GM19099 (cell line): ENCODE results near the gene CCM2.

Experiments
- POLR2A ChIP-seq: IDR thresholded peaks from 3 replicates; pipeline ENCODE4 v1.6.1; 2011; ENCODE audit warnings: low read depth; ENCODE audit not compliant: insufficient read length; ENCODE audit errors: extremely low read depth

Gene CCM2

GRCh38 chr7:45031829-45032228, 31.8 kb downstream of the CCM2 start:
- no peak for TF ChIP-seq POLR2A

GRCh38 chr7:45032421-45032820, 32.4 kb downstream of the CCM2 start:
- TF ChIP-seq POLR2A: no peak

- no peak for TF ChIP-seq POLR2A
These were observed 33.4 kb downstream of the CCM2 start for GRCh38 chr7:45033261-45033930.

- TF ChIP-seq POLR2A: no peak
These were observed 33.9 kb downstream of the CCM2 start for GRCh38 chr7:45033931-45034290.

DNA sequence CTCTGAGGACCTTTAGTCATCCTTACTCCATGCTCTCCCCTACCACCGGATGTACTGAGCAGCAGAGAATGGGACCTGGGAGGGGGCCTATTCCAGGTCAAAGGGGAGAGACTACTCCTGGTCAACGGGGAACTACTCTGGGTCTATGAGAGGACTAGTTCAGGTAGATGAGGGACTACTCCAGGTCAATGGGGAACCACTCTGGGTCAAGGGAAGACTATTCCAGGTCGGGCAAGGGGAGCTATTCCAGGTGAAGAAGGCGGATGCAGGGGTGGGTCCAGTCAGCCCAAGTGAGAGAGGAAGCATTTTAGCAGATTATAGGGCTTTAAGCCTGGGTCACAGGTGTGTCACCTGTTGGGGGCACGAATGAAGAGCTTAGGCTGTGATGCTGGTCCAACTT, 35.4 kb downstream of the CCM2 start:
- no peak for TF ChIP-seq POLR2A

GRCh38 chr7:45035893-45036292, 35.9 kb downstream of the CCM2 start:
- no peak for TF ChIP-seq POLR2A

DNA sequence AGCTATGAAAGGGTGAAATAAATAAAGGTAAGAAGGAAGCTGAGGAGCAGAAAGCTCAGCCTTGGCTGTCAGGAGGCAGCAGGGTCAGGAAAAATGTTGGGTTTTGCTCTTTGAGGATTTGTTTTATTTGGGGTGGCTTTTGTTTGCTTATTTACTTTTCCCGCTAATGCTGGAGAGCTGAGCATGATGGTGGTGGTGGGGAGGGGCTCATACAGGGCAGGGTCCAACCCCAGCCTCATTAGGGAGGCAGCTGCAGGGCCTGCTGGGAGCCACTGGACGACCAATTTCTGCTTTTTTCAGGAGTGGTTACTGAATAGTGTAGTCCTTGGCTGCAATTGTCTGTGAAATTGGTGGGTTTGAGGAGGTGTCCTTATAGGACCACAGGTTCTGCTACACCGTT, 36.3 kb downstream of the CCM2 start:
- TF ChIP-seq POLR2A: no peak

DNA sequence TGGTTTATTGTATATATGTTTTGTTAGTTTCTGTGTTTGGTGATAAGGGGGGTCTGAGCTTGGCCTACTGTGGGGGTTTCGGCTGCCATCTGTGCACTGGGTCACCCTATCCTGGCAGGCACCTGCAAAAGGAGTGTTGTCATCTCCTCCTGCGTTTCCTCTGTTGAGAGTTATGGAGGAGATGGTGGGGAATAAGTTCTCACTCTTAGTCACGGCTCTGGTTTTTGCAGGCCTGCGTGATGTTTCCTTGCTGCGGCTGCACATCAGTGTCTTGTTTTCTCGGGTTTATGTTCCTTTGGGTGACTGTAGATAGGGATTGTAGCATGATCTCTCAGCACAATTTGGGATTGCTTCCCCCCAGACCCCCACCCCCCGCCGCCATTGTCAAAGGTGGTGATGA, 36.8 kb downstream of the CCM2 start:
- no peak for TF ChIP-seq POLR2A

DNA sequence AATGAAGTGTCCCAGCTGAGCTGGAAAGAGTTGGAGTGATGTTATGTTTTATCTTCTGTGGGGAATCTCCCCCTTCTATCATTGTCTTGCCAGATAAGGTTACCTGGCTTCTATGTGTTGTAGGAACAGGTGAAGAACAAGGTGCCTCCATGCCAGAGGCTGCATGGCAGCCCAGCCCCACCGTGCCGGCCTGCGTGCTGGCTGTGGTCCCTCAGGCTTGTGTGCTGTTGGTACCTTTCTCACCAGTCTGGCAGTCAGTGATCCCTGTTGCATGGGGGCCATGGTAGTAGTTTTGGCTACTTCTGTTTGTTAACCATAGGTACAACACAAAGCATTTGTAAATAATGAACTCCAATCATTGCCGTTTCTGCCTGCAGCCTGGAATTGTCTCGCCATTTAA, 37.9 kb downstream of the CCM2 start:
- no peak for TF ChIP-seq POLR2A

- TF ChIP-seq POLR2A: no peak
These were observed 39.1 kb downstream of the CCM2 start for GRCh38 chr7:45039106-45039505.

DNA sequence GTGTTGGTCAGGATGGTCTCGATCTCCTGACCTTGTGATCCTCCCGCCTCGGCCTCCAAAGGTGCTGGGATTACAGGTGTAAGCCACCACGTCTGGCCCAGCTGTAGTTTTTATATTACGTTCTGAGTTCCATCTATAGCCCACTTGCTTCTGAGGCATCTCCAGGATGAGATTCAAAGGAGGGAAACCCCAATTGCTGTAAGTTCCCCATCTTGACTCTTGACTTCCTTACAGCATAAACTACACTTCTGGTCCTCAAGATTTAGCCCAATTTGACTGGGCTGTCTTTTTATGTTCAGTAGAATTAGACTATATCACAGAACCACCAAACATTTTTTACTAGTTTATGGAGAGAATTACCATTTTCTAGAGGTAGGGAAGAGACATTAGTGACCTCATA, 44.3 kb downstream of the CCM2 start:
- no peak for TF ChIP-seq POLR2A

- TF ChIP-seq POLR2A: no peak
These were observed 48.7 kb downstream of the CCM2 start for GRCh38 chr7:45048748-45049147.

- TF ChIP-seq POLR2A: no peak
These were observed 50.2 kb downstream of the CCM2 start for GRCh38 chr7:45050198-45050597.

- TF ChIP-seq POLR2A: no peak
These were observed 52.0 kb downstream of the CCM2 start for GRCh38 chr7:45052011-45052410.

GRCh38 chr7:45053401-45053800, 53.4 kb downstream of the CCM2 start:
- TF ChIP-seq POLR2A: no peak

- TF ChIP-seq POLR2A: no peak
These were observed 53.9 kb downstream of the CCM2 start for GRCh38 chr7:45053941-45054340.

DNA sequence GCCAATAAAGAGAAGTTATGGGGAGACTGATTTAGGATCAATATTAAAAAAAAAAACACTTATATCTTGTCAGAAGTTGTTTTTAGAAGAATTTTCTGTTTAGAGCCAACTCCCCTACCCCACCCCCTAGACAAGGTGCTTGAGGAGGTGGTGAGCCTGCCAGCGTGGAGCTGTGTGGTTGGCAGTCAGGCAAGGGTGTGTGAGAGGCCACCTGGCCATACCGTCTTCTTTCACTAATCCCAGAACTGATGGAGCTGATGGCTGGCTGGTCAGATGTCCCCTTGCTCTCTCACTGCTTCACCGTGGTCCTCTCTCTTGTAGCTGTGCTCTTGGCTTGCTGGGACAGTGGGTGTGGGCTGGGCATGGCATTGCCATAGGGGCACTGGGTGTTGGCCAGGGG, 54.4 kb downstream of the CCM2 start:
- TF ChIP-seq POLR2A: no peak

DNA sequence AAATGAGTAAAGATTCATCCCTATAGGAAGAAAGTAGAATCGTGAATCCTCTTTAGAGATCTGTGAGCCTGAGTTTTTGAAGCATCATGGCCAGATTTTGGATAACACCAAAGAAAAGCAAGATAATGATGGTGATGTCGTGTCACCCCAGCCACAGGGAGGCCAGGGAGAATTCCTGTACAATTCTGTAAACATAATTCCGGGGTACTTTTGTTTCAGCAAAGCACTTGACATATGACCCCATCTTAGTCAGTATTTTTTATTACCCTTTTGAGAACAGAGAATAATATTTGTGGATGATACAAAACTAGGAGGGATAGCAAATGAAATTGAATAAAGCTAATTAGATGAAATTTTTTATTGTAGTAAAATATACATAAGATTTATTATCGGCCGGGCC, 55.0 kb downstream of the CCM2 start:
- TF ChIP-seq POLR2A: no peak

- no peak for TF ChIP-seq POLR2A
These were observed 55.7 kb downstream of the CCM2 start for GRCh38 chr7:45055594-45056219.
